Smooth muscle cell (in vitro differentiated cells): ENCODE measurements around the gene MTX3. TPM values are rescaled to one million over a fixed set of nuclear protein-coding genes. Genes with fewer than 3 reads are reported as not detected.

ENCODE experiments used
- DNase-seq: peaks from one replicate; lab custom pipeline; 2025; ENCODE audit not compliant: unreplicated experiment; lab: John Stamatoyannopoulos, UW
- H2AFZ ChIP-seq: fragments of 200-600 bp; sonication (generic); 2 replicates; pipeline ENCODE4 v1.6.0; 2016; ENCODE audit warnings: antibody characterized with exemption, low read depth, mild to moderate bottlenecking
- H3F3A ChIP-seq: fragments of 200-600 bp; sonication (generic); 2 replicates; pipeline ENCODE4 v1.6.0; 2017; ENCODE audit warnings: antibody characterized with exemption, low read depth
- H3K27ac ChIP-seq: fragments of 200-600 bp; sonication (generic); 2 replicates; pipeline ENCODE4 v1.5.1; 2016; ENCODE audit warnings: low read depth, mild to moderate bottlenecking
- H3K27me3 ChIP-seq: fragments of 200-600 bp; sonication (generic); 2 replicates; pipeline ENCODE4 v1.6.1; 2016; ENCODE audit warnings: low read depth, mild to moderate bottlenecking
- H3K36me3 ChIP-seq: fragments of 200-600 bp; sonication (generic); 2 replicates; pipeline ENCODE4 v1.5.1; 2016; ENCODE audit warnings: low read depth
- H3K4me1 ChIP-seq: fragments of 200-600 bp; sonication (generic); 2 replicates; pipeline ENCODE4 v1.5.1; 2016; ENCODE audit warnings: low read depth
- H3K4me2 ChIP-seq: fragments of 200-600 bp; sonication (generic); 2 replicates; pipeline ENCODE4 v1.6.0; 2016; ENCODE audit warnings: mild to moderate bottlenecking
- H3K4me3 ChIP-seq: fragments of 200-600 bp; sonication (generic); 2 replicates; pipeline ENCODE4 v1.5.1; 2016; ENCODE audit warnings: mild to moderate bottlenecking
- H3K79me2 ChIP-seq: fragments of 200-600 bp; sonication (generic); 2 replicates; pipeline ENCODE4 v1.6.0; 2016; ENCODE audit warnings: low read depth, mild to moderate bottlenecking
- H3K9ac ChIP-seq: fragments of 200-600 bp; sonication (generic); 2 replicates; pipeline ENCODE4 v1.6.0; 2016; ENCODE audit warnings: low read depth
- H3K9me3 ChIP-seq: fragments of 200-600 bp; sonication (generic); replicated peaks from 2 replicates; pipeline ENCODE4 v1.5.1; 2016; ENCODE audit warnings: low read depth
- H4K20me1 ChIP-seq: fragments of 200-600 bp; sonication (generic); 2 replicates; pipeline ENCODE4 v1.6.0; 2016; ENCODE audit warnings: low read depth
- WGBS: methylation state at CpG from one replicate; pipeline ENCODE4 v1.1.7; 2016; ENCODE audit warnings: low lambda C conversion rate; 5-methylcytosine and 5-hydroxymethylcytosine counted together
- polyA plus RNA-seq: library from polyadenylated mRNA; unstranded; fragments of >200 nt; fragmentation: Nextera tagmentation; extraction: Ambion mirVana; gene quantifications from 2 replicates; pipeline ENCODE4 v1.2.1, GENCODE V29; 2016
- total RNA-seq: library from RNA; depleted of rRNA; stranded (reverse); fragments of >200 nt; gene quantifications from 2 replicates; pipeline ENCODE4 v1.2.3, GENCODE V29; 2014
- TF ChIP-seq, protein P1 (sequence below): fragments of 200-600 bp; sonication (generic); IDR thresholded peaks from 2 replicates; pipeline ENCODE4 v1.5.1; 2017; ENCODE audit warnings: borderline replicate concordance, mild to moderate bottlenecking, antibody characterized with exemption; ENCODE audit not compliant: insufficient read depth, poor library complexity, severe bottlenecking

The MTX3 gene
- total and polyA plus RNA-seq, 2 experiments from 2014 or later, result 2.7 to 17.9 TPM

DNA sequence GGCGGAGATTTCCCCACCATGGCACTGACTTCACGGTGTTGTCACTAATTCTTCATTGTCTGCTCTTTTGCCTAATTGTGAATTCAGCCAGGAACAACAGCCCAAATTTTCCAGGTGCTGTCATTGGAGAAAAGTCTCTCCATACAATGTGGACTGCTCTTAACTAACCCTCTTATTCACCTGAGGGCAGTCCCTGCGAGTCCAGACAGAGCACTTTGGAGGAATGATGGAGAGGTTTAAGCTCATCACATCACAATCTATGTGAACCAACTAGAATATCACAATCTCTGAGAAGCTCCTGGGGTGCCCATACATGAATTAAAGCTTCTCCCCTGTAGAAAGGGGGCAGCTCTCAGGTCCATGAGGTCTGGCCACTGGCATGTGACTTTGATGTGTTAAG lies 56.4 kb downstream of the MTX3 start:
- no peaks in the 10 kb centered on the region for H3K9me3 ChIP-seq
- H3K4me1 ChIP-seq, result peaks cover 5% of the 10 kb centered on the region
- no peak overlapping the region for H3K9ac ChIP-seq
- no peaks in the 10 kb centered on the region for H3K36me3 ChIP-seq
- no peaks in the 10 kb centered on the region for H3F3A ChIP-seq
- TF ChIP-seq, protein P1, sequence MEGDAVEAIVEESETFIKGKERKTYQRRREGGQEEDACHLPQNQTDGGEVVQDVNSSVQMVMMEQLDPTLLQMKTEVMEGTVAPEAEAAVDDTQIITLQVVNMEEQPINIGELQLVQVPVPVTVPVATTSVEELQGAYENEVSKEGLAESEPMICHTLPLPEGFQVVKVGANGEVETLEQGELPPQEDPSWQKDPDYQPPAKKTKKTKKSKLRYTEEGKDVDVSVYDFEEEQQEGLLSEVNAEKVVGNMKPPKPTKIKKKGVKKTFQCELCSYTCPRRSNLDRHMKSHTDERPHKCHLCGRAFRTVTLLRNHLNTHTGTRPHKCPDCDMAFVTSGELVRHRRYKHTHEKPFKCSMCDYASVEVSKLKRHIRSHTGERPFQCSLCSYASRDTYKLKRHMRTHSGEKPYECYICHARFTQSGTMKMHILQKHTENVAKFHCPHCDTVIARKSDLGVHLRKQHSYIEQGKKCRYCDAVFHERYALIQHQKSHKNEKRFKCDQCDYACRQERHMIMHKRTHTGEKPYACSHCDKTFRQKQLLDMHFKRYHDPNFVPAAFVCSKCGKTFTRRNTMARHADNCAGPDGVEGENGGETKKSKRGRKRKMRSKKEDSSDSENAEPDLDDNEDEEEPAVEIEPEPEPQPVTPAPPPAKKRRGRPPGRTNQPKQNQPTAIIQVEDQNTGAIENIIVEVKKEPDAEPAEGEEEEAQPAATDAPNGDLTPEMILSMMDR, result no peak
- DNase-seq, result no peak
- no peaks in the 10 kb centered on the region for H4K20me1 ChIP-seq
- no peak overlapping the region for H3K27ac ChIP-seq
- H3K27me3 ChIP-seq, result no peaks in the 10 kb centered on the region
- H3K4me2 ChIP-seq, result no peak overlapping the region
- 94% methylated on average over 3 of the region's 3 CpGs for WGBS
- no peak overlapping the region for H2AFZ ChIP-seq
- H3K79me2 ChIP-seq, result no peaks in the 10 kb centered on the region
- no peak overlapping the region for H3K4me3 ChIP-seq

DNA sequence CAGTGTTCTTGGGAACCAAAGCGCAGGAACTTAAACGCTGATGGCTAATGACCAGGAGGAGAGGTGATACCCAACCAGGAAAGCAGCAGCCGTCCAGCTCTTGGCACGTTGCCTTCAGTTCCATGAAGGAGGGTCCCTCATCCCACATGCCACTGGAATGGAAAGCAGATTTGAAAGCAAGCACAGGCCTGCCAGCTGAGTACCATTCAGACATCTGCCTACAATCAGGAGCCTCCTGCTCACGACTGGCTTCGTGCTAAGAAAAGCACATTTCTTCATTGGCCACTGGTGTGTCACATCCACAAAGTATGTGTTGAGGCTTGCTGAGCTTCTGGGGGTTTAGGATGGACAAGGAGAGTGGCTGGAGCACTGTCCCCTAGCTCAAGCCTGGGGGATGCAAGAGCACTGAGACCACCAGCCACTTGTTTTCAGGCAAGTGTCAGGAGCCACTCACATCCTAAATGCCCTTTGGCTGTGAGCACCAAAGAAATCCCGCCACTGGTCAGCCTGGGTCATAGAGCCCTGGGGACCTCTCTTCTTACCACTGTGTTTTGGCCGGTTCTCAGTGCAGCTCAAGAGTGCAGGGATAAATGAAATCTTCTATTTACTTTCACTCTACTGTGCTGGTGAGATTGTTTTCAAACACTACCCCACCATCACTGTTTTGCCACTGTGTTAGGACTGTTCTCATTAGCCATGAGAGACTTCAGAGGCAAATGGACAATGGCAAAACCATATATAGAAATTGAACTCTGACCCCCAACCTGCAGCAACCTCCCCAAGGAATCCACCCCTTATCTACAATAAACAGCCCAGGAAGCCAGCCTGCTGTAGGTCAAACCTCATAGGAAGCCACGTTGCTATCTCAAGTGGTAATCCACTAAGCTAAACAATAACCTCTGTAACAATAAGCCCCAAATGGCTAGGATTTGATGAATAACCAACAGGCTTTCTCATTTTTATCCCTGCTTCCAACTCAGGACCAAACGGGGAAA lies 58.3 kb downstream of the MTX3 start:
- Histone ChIP-seq H3K9ac (no peak overlapping the region), H3K4me3 (no peak overlapping the region), H3K9me3 (no peaks in the 10 kb centered on the region), H3K27ac (no peak overlapping the region), H3K27me3 (no peaks in the 10 kb centered on the region), H4K20me1 (no peaks in the 10 kb centered on the region), H3K4me1 (no peaks in the 10 kb centered on the region), H3F3A (no peaks in the 10 kb centered on the region), H2AFZ (no peak overlapping the region), H3K4me2 (no peak overlapping the region), H3K79me2 (no peaks in the 10 kb centered on the region), H3K36me3 (no peaks in the 10 kb centered on the region)
- WGBS, result 87% methylated on average over 10 of the region's 10 CpGs
- no peak for DNase-seq
- TF ChIP-seq, protein P1, result no peak

DNA sequence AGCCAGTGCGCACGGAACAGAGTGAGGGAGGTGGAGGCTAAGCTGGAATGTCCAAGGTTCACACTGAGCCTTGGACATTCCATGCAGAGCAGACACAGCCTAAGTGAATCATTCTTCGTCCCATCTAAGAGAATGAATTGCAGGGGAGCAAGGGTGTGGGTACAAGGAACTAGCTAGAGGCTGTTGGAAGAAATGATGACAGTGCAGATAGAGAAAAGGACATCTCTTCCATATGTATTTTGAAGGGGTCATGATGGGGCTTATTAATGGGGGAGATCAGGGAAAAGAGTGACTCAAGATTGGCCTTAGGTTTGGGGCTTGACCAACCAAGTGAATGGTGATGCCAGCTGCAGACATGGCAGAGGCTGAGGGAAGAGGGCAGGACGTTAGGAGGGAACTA lies 59.2 kb downstream of the MTX3 start:
- DNase-seq, result no peak
- Histone ChIP-seq H2AFZ (no peak overlapping the region), H3K4me3 (no peak overlapping the region), H3K36me3 (no peaks in the 10 kb centered on the region), H3K4me2 (no peak overlapping the region), H3K9ac (no peak overlapping the region), H3K79me2 (no peaks in the 10 kb centered on the region), H3K27me3 (no peaks in the 10 kb centered on the region), H3K9me3 (no peaks in the 10 kb centered on the region), H3K4me1 (no peaks in the 10 kb centered on the region), H3F3A (no peaks in the 10 kb centered on the region), H4K20me1 (no peaks in the 10 kb centered on the region), H3K27ac (no peak overlapping the region)
- WGBS, result 97% methylated on average over 4 of the region's 4 CpGs
- TF ChIP-seq, protein P1, result no peak

DNA sequence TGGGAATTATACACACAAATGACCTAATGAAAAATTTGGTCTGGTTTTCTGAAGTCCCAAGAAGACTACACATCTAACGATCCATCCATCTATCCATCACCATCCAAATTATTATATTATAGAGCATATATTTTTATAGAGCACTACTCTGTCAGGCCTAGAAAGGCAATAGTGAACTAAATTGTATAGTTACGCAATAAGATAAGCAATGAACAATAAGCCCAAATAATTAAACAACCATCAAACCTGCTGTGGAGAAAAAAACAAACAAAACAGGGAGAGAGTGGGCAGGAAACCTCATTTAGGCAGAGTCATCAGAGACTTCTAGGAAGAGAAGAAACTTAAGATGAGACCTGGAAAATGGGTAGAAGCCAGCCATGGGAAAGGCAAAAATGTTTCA lies 59.7 kb downstream of the MTX3 start:
- Histone ChIP-seq H4K20me1 (no peaks in the 10 kb centered on the region), H3K4me3 (no peak overlapping the region), H3K9me3 (no peaks in the 10 kb centered on the region), H3K4me2 (no peak overlapping the region), H2AFZ (no peak overlapping the region), H3K36me3 (no peaks in the 10 kb centered on the region), H3K27me3 (no peaks in the 10 kb centered on the region), H3K79me2 (no peaks in the 10 kb centered on the region), H3K27ac (no peak overlapping the region), H3F3A (no peaks in the 10 kb centered on the region), H3K9ac (no peak overlapping the region), H3K4me1 (no peaks in the 10 kb centered on the region)
- 98% methylated on average over 2 of the region's 2 CpGs for WGBS
- TF ChIP-seq, protein P1, result no peak
- no peak for DNase-seq
